H1 (cell line): ENCODE results near the gene IYD. TPM values are rescaled to one million over a fixed set of nuclear protein-coding genes. Genes with fewer than 3 reads are reported as not detected.

Experiments used
- CTCF ChIA-PET: fragments of 300-600 bp; sonication (Branson Sonifier 250); formaldehyde crosslinking; loops from one replicate; lab custom pipeline; 2021; ENCODE audit not compliant: partially characterized antibody; lab: Charles Lee
- POLR2A ChIA-PET: fragments of 300-600 bp; sonication (Branson Sonifier 250); formaldehyde crosslinking; loops from one replicate; lab custom pipeline; 2021; ENCODE audit warnings: inconsistent platforms; ENCODE audit not compliant: partially characterized antibody; lab: Charles Lee
- DNase-seq, 2 experiments: peaks; one replicate each; pipeline versions ENCODE4 v3.0.0 to v3.0.0-alpha.2; 2010 to 2022; ENCODE audit warnings: low spot score in 2 of 2, low read depth in 1 of 2, mixed read lengths in 1 of 2
- FAIRE-seq: peaks from 2 replicates; lab custom pipeline; 2011; peaks lifted over from hg19 to GRCh38; lab: Jason Lieb, UNC
- H2AFZ ChIP-seq: 2 replicates; pipeline ENCODE4 v1.8.1; 2012; ENCODE audit warnings: low read length, inconsistent platforms
- H2AK5ac ChIP-seq: 2 replicates; pipeline ENCODE4 v1.6.1; 2013; ENCODE audit warnings: low read depth, low read length
- H2BK120ac ChIP-seq: replicated peaks from 2 replicates; pipeline ENCODE3; 2013; ENCODE audit warnings: low read depth, low read length, inconsistent platforms
- H2BK12ac ChIP-seq: 2 replicates; pipeline ENCODE4 v1.6.1; 2013; ENCODE audit warnings: low read depth, low read length
- H2BK15ac ChIP-seq: 2 replicates; pipeline ENCODE4 v1.6.1; 2013; ENCODE audit warnings: low read length
- H2BK20ac ChIP-seq: 2 replicates; pipeline ENCODE4 v1.6.1; 2013; ENCODE audit warnings: low read length
- H2BK5ac ChIP-seq: 2 replicates; pipeline ENCODE4 v1.6.1; 2013; ENCODE audit warnings: low read depth, low read length
- H3K14ac ChIP-seq: 2 replicates; pipeline ENCODE4 v1.6.1; 2013; ENCODE audit warnings: inconsistent platforms; ENCODE audit not compliant: insufficient read length
- H3K18ac ChIP-seq: 2 replicates; pipeline ENCODE4 v1.6.1; 2013; ENCODE audit warnings: low read length; ENCODE audit errors: extremely low read depth
- H3K23ac ChIP-seq: 2 replicates; pipeline ENCODE4 v1.6.1; 2013; ENCODE audit warnings: inconsistent platforms; ENCODE audit not compliant: insufficient read length
- H3K23me2 ChIP-seq: 2 replicates; pipeline ENCODE4 v1.6.1; 2013; ENCODE audit warnings: low read depth, low read length
- H3K27ac ChIP-seq: 2 replicates; pipeline ENCODE4 v1.6.1; 2011; ENCODE audit warnings: low read depth, low read length, inconsistent platforms
- H3K27me3 ChIP-seq, 4 experiments: replicated peaks in 1 of 4; 1 replicate in 1 of 4; 2 replicates in 3 of 4; pipeline versions ENCODE4 v1.6.1 to v1.8.1; 2011 to 2013; ENCODE audit warnings: low read length in 3 of 4, mild to moderate bottlenecking in 3 of 4, inconsistent platforms in 2 of 4, mixed read lengths in 2 of 4, moderate library complexity in 1 of 4; ENCODE audit not compliant: control insufficient read depth in 3 of 4, insufficient read depth in 3 of 4; ENCODE audit errors: extremely low read depth in 1 of 4
- H3K36me3 ChIP-seq, 4 experiments: 2 replicates each; pipeline versions ENCODE4 v1.6.1 to v1.8.1; 2011 to 2013; ENCODE audit warnings: mild to moderate bottlenecking in 4 of 4, low read length in 3 of 4, moderate library complexity in 2 of 4, control low read depth in 1 of 4, inconsistent platforms in 1 of 4; ENCODE audit not compliant: insufficient read depth in 4 of 4, control insufficient read depth in 2 of 4
- H3K4ac ChIP-seq: replicated peaks from 2 replicates; pipeline ENCODE3; 2013; ENCODE audit warnings: low read length, low read depth, mixed read lengths, inconsistent platforms; ENCODE audit not compliant: insufficient read length
- H3K4me1 ChIP-seq, 4 experiments: replicated peaks in 1 of 4; 1 replicate in 1 of 4; 2 replicates in 3 of 4; pipeline versions ENCODE4 v1.6.1 to v1.8.1; 2011 to 2013; ENCODE audit warnings: low read length in 3 of 4, inconsistent platforms in 2 of 4, mixed read lengths in 1 of 4; ENCODE audit not compliant: insufficient read depth in 4 of 4, control insufficient read depth in 3 of 4
- H3K4me2 ChIP-seq, 2 experiments: 2 replicates each; pipeline versions ENCODE4 v1.6.1 to v1.8.1; 2011 to 2013; ENCODE audit warnings: low read depth in 2 of 2, low read length in 2 of 2, control low read depth in 1 of 2, inconsistent platforms in 1 of 2, mild to moderate bottlenecking in 1 of 2; ENCODE audit not compliant: insufficient read depth in 1 of 2
- H3K4me3 ChIP-seq, 4 experiments: fragments of 200-600, 300-600 bp in 1 of 4; sonication (generic), shearing (Covaris generic), sonication (Bioruptor Twin) in 1 of 4; 2 replicates each; pipeline versions ENCODE4 v1.5.1 to v1.8.1; 2011 to 2016; ENCODE audit warnings: low read length in 4 of 4, low read depth in 3 of 4, control low read depth in 2 of 4, inconsistent platforms in 2 of 4, mild to moderate bottlenecking in 2 of 4, mixed read lengths in 1 of 4, moderate library complexity in 1 of 4; ENCODE audit not compliant: insufficient read depth in 2 of 4; ENCODE audit errors: extremely low read depth in 1 of 4
- H3K56ac ChIP-seq: replicated peaks from 2 replicates; pipeline ENCODE3; 2013; ENCODE audit warnings: low read depth, mild to moderate bottlenecking, mixed read lengths, low read length, inconsistent platforms; ENCODE audit not compliant: insufficient read length
- H3K79me1 ChIP-seq: 2 replicates; pipeline ENCODE4 v1.6.1; 2013; ENCODE audit warnings: low read depth, low read length, control low read depth
- H3K79me2 ChIP-seq, 2 experiments: 2 replicates each; pipeline versions ENCODE4 v1.6.1 to v1.8.1; 2012 to 2013; ENCODE audit warnings: low read length in 2 of 2, mild to moderate bottlenecking in 2 of 2, inconsistent platforms in 1 of 2; ENCODE audit not compliant: insufficient read depth in 2 of 2, control insufficient read depth in 1 of 2
- H3K9ac ChIP-seq, 4 experiments: replicated peaks in 1 of 4; 1 replicate in 1 of 4; 2 replicates in 3 of 4; pipeline versions ENCODE4 v1.6.1 to v1.8.1; 2011 to 2013; ENCODE audit warnings: low read depth in 3 of 4, low read length in 3 of 4, control low read depth in 2 of 4, mild to moderate bottlenecking in 2 of 4, moderate library complexity in 2 of 4, inconsistent platforms in 1 of 4; ENCODE audit errors: extremely low read depth in 1 of 4
- H3K9me3 ChIP-seq, 2 experiments: 2 replicates each; pipeline versions ENCODE4 v1.6.1 to v1.8.1; 2012 to 2013; ENCODE audit warnings: mild to moderate bottlenecking in 2 of 2, moderate library complexity in 2 of 2, control low read depth in 1 of 2, inconsistent platforms in 1 of 2, low read depth in 1 of 2, low read length in 1 of 2, mixed read lengths in 1 of 2; ENCODE audit not compliant: insufficient read depth in 2 of 2
- H4K20me1 ChIP-seq, 2 experiments: replicated peaks in 1 of 2; 2 replicates each; pipeline versions ENCODE3 to v1.8.1; 2011 to 2013; ENCODE audit warnings: inconsistent platforms in 2 of 2, low read length in 2 of 2, mild to moderate bottlenecking in 1 of 2; ENCODE audit not compliant: insufficient read depth in 2 of 2, control insufficient read depth in 1 of 2
- H4K5ac ChIP-seq: 2 replicates; pipeline ENCODE4 v1.6.1; 2013; ENCODE audit warnings: low read length, low read depth, mixed read lengths, inconsistent platforms; ENCODE audit not compliant: insufficient read length
- H4K8ac ChIP-seq: 2 replicates; pipeline ENCODE4 v1.8.0; 2013; ENCODE audit warnings: mild to moderate bottlenecking, moderate library complexity, low read length, inconsistent platforms; ENCODE audit not compliant: insufficient read depth; ENCODE audit errors: extremely low read depth
- H4K91ac ChIP-seq: replicated peaks from 2 replicates; pipeline ENCODE3; 2013; ENCODE audit warnings: low read length, mixed read lengths, inconsistent platforms; ENCODE audit not compliant: insufficient read length
- EZH2 ChIP-seq: fragments of 200-600 bp; sonication (generic); IDR thresholded peaks from 2 replicates; pipeline ENCODE4 v1.7.1; 2012; ENCODE audit warnings: low read depth, mild to moderate bottlenecking, moderate library complexity, low read length, inconsistent platforms; ENCODE audit not compliant: severe bottlenecking
- GTF2F1 ChIP-seq: IDR thresholded peaks from 2 replicates; pipeline ENCODE4 v1.6.1; 2012; ENCODE audit warnings: low read depth, low read length, improper control_type of control experiment, borderline replicate concordance
- HDAC6 ChIP-seq: IDR thresholded peaks from one replicate; pipeline ENCODE4 v1.7.1; 2012; ENCODE audit warnings: low read depth, mild to moderate bottlenecking, inconsistent platforms, low read length, moderate library complexity
- MAX ChIP-seq: IDR thresholded peaks from 2 replicates; pipeline ENCODE4 v1.6.1; 2012; ENCODE audit warnings: inconsistent platforms
- NRF1 ChIP-seq: IDR thresholded peaks from 2 replicates; pipeline ENCODE4 v1.6.1; 2011; ENCODE audit warnings: mild to moderate bottlenecking, low read depth, low read length, improper control_type of control experiment
- PHF8 ChIP-seq: fragments of 200-600 bp; sonication (generic); conservative IDR thresholded peaks from 2 replicates; pipeline ENCODE4 v1.7.1; 2012; ENCODE audit warnings: low read depth, mild to moderate bottlenecking, inconsistent platforms, low read length, moderate library complexity
- POLR2AphosphoS5 ChIP-seq: IDR thresholded peaks from 2 replicates; pipeline ENCODE4 v1.6.1; 2011; ENCODE audit warnings: low read depth, low read length
- RNF2 ChIP-seq: fragments of 200-900, 300-1000 bp; sonication (generic); IDR thresholded peaks from 2 replicates; pipeline ENCODE4 v1.7.1; 2016; ENCODE audit warnings: borderline replicate concordance, low read depth, mild to moderate bottlenecking, antibody characterized with exemption, low read length; ENCODE audit not compliant: poor library complexity, severe bottlenecking; ENCODE audit errors: missing control alignments
- SP2 ChIP-seq: IDR thresholded peaks from 2 replicates; pipeline ENCODE4 v1.6.1; 2012; ENCODE audit warnings: mild to moderate bottlenecking, low read length, inconsistent platforms
- SP4 ChIP-seq: IDR thresholded peaks from 2 replicates; pipeline ENCODE4 v1.6.1; 2012; ENCODE audit warnings: low read length, inconsistent platforms
- SRF ChIP-seq: IDR thresholded peaks from 2 replicates; pipeline ENCODE4 v1.6.1; 2011; ENCODE audit warnings: mild to moderate bottlenecking, low read depth, low read length, moderate library complexity
- SUZ12 ChIP-seq: fragments of 200-600 bp; sonication (generic); IDR thresholded peaks from 2 replicates; pipeline ENCODE4 v1.6.1; 2012; ENCODE audit warnings: mild to moderate bottlenecking, inconsistent platforms, low read length, moderate library complexity, mixed read lengths
- USF2 ChIP-seq: IDR thresholded peaks from 2 replicates; pipeline ENCODE4 v1.6.1; 2011; ENCODE audit warnings: low read length, improper control_type of control experiment
- WGBS, 2 experiments: shearing (Covaris generic) in 1 of 2; methylation state at CpG; one replicate each; pipeline versions ENCODE4 v1.1.6 to v1.1.7; 2013 to 2015; ENCODE audit warnings: low lambda C conversion rate in 2 of 2, mixed read lengths in 2 of 2, inconsistent platforms in 1 of 2, low coverage in 1 of 2, missing lambda C conversion rate in 1 of 2; ENCODE audit not compliant: insufficient replicate concordance in 2 of 2, insufficient coverage in 1 of 2, insufficient read length in 1 of 2; ENCODE audit errors: extremely low coverage in 1 of 2, missing lambda C conversion rate in 1 of 2; 5-methylcytosine and 5-hydroxymethylcytosine counted together
- polyA plus RNA-seq, 7 experiments: library from polyadenylated mRNA; depleted of rRNA in 3 of 7; stranded (reverse) in 5 of 7; unstranded in 2 of 7; fragments of >200 nt in 5 of 7; fragments of 200-250 nt in 2 of 7; gene quantifications; 1 replicate in 5 of 7; 2 replicates in 1 of 7; 4 replicates in 1 of 7; pipeline versions ENCODE4 v1.2.1 to v1.2.3, GENCODE V29; 2011 to 2013; ENCODE audit warnings: missing spikeins in 2 of 7, mixed read lengths in 2 of 7
- total RNA-seq: library from RNA; stranded (reverse); fragmentation: NEBNext Ultra II Directional; extraction: Animal tissue kit (Norgen Biotek cat#: 25700); gene quantifications from 2 replicates; pipeline ENCODE4 v1.2.1, GENCODE V29; 2021

Gene IYD
- total and polyA plus RNA-seq, 2 of the 8 experiments (the other 6 are each of a cell fraction or from before 2014, with no cell fraction given) = not detected

GRCh38 chr6:150336708-150337107 lies 32.1 kb upstream of the IYD start:
- CTCF ChIA-PET = interaction anchor here (0.8 to 1.8 kb wide), 11 partner anchors 20 to 477 kb away, joined by 3 to 8 read pairs (median 4); no protein-coding TSS in a partner anchor
- 93% methylated on average over 2 of the region's 2 CpGs; no CpG with 5 or more reads in 1 of the 2 experiments for WGBS, 2 experiments
- no peak for TF ChIP-seq POLR2AphosphoS5
- no peak for TF ChIP-seq USF2
- no peak for TF ChIP-seq SUZ12
- TF ChIP-seq HDAC6 = no peak
- no peak for TF ChIP-seq SP4
- TF ChIP-seq RNF2 = no peak
- no peak for TF ChIP-seq NRF1
- no peak for TF ChIP-seq EZH2
- no peak for TF ChIP-seq SP2
- no peak for TF ChIP-seq GTF2F1
- no peak for TF ChIP-seq SRF
- no peak for TF ChIP-seq PHF8
- no peak for TF ChIP-seq MAX

More at GRCh38 chr6:150336708-150337107, 32.1 kb upstream of the IYD start:
- H3K36me3 ChIP-seq = no peaks in the 10 kb centered on the region; a peak in 1 of 8 replicates
- H2AFZ ChIP-seq = no peak overlapping the region
- no peak overlapping the region for H3K4ac ChIP-seq
- H3K27me3 ChIP-seq = no peaks in the 10 kb centered on the region
- H3K23me2 ChIP-seq = no peaks in the 10 kb centered on the region; the same call in 1 of the 2 replicates
- H3K56ac ChIP-seq = no peak overlapping the region
- POLR2A ChIA-PET = no interaction called here
- no peak overlapping the region for H3K18ac ChIP-seq
- no peak overlapping the region for H3K23ac ChIP-seq
- no peaks in the 10 kb centered on the region for H3K9me3 ChIP-seq
- no peak overlapping the region for H4K5ac ChIP-seq
- no peaks in the 10 kb centered on the region for H3K79me1 ChIP-seq
- no peak overlapping the region for H2BK15ac ChIP-seq
- peaks cover 0 to 4% of the 10 kb centered on the region in 2 experiments for H4K20me1 ChIP-seq
- H3K4me2 ChIP-seq = no peak overlapping the region
- no peak overlapping the region for H2BK5ac ChIP-seq
- no peaks in the 10 kb centered on the region for H3K4me1 ChIP-seq
- H2BK120ac ChIP-seq = no peak overlapping the region
- no peak overlapping the region for H2BK20ac ChIP-seq
- H3K79me2 ChIP-seq = no peaks in the 10 kb centered on the region
- no peak overlapping the region for H4K8ac ChIP-seq
- no peak overlapping the region for H2BK12ac ChIP-seq
- no peak for DNase-seq
- no peak overlapping the region for H3K14ac ChIP-seq
- H2AK5ac ChIP-seq = no peak overlapping the region
- H3K9ac ChIP-seq = no peak overlapping the region
- H4K91ac ChIP-seq = no peak overlapping the region
- H3K4me3 ChIP-seq = no peak overlapping the region
- H3K27ac ChIP-seq = no peak overlapping the region
- no peak for FAIRE-seq
